Type B pancreatic cell (in vitro differentiated cells): ENCODE results near the gene ARHGEF33. TPM values are rescaled to one million over a fixed set of nuclear protein-coding genes. Genes with fewer than 3 reads are reported as not detected.

Source experiments
- DNase-seq: peaks from one replicate; pipeline ENCODE4 v3.0.0; 2021; ENCODE audit warnings: mixed read lengths; ENCODE audit not compliant: unreplicated experiment; ENCODE audit errors: extremely low spot score
- H3K27ac Mint-ChIP-seq: 2 replicates; pipeline ENCODE4 v1.8.0; 2021; ENCODE audit warnings: mild to moderate bottlenecking, mixed read lengths
- H3K27me3 Mint-ChIP-seq: 2 replicates; pipeline ENCODE4 v1.8.0; 2021; ENCODE audit warnings: mixed read lengths
- H3K36me3 Mint-ChIP-seq: 2 replicates; pipeline ENCODE4 v1.8.0; 2021; ENCODE audit warnings: mixed read lengths
- H3K4me1 Mint-ChIP-seq: one replicate; pipeline ENCODE4 v1.8.0; 2021; ENCODE audit warnings: mixed read lengths; ENCODE audit not compliant: unreplicated experiment
- H3K4me3 Mint-ChIP-seq: 2 replicates; pipeline ENCODE4 v1.8.0; 2021; ENCODE audit warnings: mild to moderate bottlenecking, mixed read lengths
- H3K9me3 Mint-ChIP-seq: 2 replicates; pipeline ENCODE4 v1.8.0; 2021; ENCODE audit warnings: mixed read lengths
- total RNA-seq: library from RNA; stranded (reverse); gene quantifications from 2 replicates; pipeline ENCODE4 v1.2.1, GENCODE V29; 2021; ENCODE audit warnings: low replicate concordance
- TF ChIP-seq, protein P1 (sequence below): fragments of 200-600 bp; sonication (generic); conservative IDR thresholded peaks from 2 replicates; pipeline ENCODE4 v1.5.0; 2021; ENCODE audit warnings: antibody characterized with exemption, mild to moderate bottlenecking

The ARHGEF33 gene
- total RNA-seq, 1 donor from 2014 or later = 1.0 TPM

DNA sequence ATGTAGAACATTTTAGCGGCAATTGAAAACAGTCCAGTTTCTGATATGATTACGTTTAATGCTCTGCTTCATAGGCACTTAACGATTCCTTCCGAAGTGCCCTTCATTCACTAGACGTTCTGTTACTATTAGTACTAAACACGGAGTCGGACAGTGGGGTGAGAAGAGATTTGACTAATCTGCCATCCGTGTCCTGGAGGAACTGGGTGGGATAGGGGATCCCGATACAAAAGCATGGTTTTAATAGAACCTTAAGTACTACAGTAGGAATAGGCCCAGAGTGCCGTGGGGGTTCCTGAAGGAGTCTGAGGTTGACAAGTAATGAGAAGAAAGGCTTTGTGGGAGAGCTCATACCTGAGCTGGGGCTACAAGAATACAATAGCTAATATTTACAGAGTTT is 13.3 kb upstream of the ARHGEF33 start:
- no peak for DNase-seq
- H3K27ac Mint-ChIP-seq = peak overlapping the region; percentile 87
- H3K36me3 Mint-ChIP-seq = peaks cover 15% of the 10 kb centered on the region
- H3K27me3 Mint-ChIP-seq = no peaks in the 10 kb centered on the region
- H3K4me3 Mint-ChIP-seq = peak overlapping the region; percentile 94
- peaks cover 13% of the 10 kb centered on the region for H3K9me3 Mint-ChIP-seq
- H3K4me1 Mint-ChIP-seq = peaks cover 18% of the 10 kb centered on the region
- TF ChIP-seq, protein P1, sequence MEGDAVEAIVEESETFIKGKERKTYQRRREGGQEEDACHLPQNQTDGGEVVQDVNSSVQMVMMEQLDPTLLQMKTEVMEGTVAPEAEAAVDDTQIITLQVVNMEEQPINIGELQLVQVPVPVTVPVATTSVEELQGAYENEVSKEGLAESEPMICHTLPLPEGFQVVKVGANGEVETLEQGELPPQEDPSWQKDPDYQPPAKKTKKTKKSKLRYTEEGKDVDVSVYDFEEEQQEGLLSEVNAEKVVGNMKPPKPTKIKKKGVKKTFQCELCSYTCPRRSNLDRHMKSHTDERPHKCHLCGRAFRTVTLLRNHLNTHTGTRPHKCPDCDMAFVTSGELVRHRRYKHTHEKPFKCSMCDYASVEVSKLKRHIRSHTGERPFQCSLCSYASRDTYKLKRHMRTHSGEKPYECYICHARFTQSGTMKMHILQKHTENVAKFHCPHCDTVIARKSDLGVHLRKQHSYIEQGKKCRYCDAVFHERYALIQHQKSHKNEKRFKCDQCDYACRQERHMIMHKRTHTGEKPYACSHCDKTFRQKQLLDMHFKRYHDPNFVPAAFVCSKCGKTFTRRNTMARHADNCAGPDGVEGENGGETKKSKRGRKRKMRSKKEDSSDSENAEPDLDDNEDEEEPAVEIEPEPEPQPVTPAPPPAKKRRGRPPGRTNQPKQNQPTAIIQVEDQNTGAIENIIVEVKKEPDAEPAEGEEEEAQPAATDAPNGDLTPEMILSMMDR = no peak

DNA sequence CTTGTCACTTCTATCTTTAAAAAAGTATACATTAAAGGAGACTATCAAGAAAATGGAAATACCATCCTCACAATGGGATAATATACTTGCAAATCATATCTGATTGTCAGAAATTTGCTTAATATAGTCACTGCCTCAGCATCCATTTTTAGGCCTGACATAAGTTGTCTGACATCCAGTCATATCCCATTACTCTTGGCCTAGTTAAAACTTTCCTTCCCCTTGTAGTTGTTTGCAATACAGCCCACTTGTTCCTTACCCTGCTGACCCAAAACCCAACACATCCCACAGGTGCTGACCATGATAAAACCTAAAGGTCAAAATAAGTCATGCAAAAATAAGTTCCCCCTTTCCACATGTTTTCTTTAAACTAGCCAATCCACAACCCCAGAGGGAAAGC is 3.6 kb upstream of the ARHGEF33 start:
- TF ChIP-seq, protein P1 = no peak
- Mint-ChIP-seq H3K36me3 (peaks cover 4% of the 10 kb centered on the region), H3K4me3 (no peak overlapping the region), H3K27ac (no peak overlapping the region), H3K9me3 (no peaks in the 10 kb centered on the region), H3K27me3 (no peaks in the 10 kb centered on the region), H3K4me1 (no peaks in the 10 kb centered on the region)
- DNase-seq = no peak

DNA sequence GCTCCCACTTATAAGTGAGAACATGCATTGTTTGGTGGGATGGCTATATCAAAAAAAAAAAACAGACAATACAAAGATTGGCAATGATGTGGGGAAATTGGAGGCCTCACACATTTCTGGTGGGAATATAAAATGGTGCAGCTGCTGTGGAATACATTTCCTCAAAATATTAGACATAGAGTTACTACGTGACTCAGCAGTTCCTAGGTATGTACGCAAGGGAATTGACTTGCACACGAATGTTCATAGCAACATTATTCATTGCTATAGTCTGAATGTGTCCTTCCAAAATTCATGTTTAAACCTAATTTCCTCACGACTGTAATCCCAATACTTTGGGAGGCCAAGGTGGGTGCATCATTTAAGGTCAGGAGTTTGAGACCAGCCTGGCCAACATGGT is 2.3 kb upstream of the ARHGEF33 start:
- H3K27ac Mint-ChIP-seq = no peak overlapping the region
- no peaks in the 10 kb centered on the region for H3K9me3 Mint-ChIP-seq
- DNase-seq = no peak
- no peak overlapping the region for H3K4me3 Mint-ChIP-seq
- no peaks in the 10 kb centered on the region for H3K27me3 Mint-ChIP-seq
- peaks cover 4% of the 10 kb centered on the region for H3K36me3 Mint-ChIP-seq
- TF ChIP-seq, protein P1 = no peak
- no peaks in the 10 kb centered on the region for H3K4me1 Mint-ChIP-seq

DNA sequence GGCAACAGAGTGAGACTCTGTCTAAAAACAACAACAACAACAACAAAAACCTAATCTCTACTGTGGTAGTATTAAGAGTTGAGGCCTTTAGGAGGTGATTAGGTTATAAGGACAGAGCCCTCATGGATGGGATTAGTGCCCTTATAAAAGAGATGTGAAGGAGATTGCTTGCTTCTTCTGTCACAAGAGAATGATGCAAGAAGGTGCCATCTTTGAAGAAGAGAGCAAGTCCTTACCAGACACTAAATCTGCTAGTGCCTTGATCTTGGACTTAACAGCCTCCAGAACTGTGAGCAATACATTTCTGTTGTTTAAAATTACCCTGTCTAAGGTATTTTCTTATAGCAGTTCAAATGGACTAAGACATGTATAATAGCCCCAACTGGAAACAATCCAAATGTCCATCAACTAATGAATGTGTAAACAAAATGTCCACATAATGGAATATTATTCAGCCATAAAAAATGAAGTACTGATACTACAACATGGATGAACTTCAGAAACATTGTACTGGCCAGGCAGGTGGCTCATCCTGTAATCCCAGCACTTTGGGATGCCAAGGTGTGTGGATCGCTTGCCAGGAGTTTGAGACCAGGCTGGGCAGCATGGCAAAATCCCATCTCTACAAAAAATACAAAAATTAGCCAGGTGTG is 1.6 kb upstream of the ARHGEF33 start:
- TF ChIP-seq, protein P1 = no peak
- no peaks in the 10 kb centered on the region for H3K4me1 Mint-ChIP-seq

DNA sequence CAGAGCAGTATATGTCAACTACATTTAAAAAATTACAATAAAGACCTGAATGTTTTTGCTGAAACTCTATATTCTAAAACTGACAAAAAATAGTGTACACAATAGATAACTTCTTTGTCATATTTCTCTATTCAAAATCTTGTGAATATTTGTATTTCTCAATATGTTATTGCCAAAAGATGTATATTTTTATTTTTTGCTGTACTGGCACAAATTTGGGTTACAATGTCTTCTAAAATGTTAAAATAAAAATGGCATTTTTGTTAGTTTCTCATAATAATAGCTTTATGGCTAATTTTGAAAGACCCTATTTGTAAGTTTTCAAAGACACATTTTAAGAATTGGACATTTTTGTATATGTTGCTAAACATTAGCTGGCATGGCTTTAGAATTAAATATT is 630 bp upstream of the ARHGEF33 start:
- H3K36me3 Mint-ChIP-seq = no peaks in the 10 kb centered on the region

More for the DNA sequence above, 1.6 kb upstream of the ARHGEF33 start:
- no peak overlapping the region for H3K4me3 Mint-ChIP-seq
- H3K9me3 Mint-ChIP-seq = no peaks in the 10 kb centered on the region
- no peak for DNase-seq
- H3K27me3 Mint-ChIP-seq = no peaks in the 10 kb centered on the region
- H3K36me3 Mint-ChIP-seq = peaks cover 1% of the 10 kb centered on the region
- no peak overlapping the region for H3K27ac Mint-ChIP-seq

More for the DNA sequence above, 630 bp upstream of the ARHGEF33 start:
- Mint-ChIP-seq H3K9me3 (no peaks in the 10 kb centered on the region), H3K27ac (no peak overlapping the region), H3K4me3 (no peak overlapping the region), H3K27me3 (no peaks in the 10 kb centered on the region), H3K4me1 (no peaks in the 10 kb centered on the region)
- TF ChIP-seq, protein P1 = no peak
- DNase-seq = no peak
